ENCODE results near the gene RRP12.
A peak's percentile ranks its signal among the peaks of the same experiment; 100 is the strongest.

Gene RRP12

DNA sequence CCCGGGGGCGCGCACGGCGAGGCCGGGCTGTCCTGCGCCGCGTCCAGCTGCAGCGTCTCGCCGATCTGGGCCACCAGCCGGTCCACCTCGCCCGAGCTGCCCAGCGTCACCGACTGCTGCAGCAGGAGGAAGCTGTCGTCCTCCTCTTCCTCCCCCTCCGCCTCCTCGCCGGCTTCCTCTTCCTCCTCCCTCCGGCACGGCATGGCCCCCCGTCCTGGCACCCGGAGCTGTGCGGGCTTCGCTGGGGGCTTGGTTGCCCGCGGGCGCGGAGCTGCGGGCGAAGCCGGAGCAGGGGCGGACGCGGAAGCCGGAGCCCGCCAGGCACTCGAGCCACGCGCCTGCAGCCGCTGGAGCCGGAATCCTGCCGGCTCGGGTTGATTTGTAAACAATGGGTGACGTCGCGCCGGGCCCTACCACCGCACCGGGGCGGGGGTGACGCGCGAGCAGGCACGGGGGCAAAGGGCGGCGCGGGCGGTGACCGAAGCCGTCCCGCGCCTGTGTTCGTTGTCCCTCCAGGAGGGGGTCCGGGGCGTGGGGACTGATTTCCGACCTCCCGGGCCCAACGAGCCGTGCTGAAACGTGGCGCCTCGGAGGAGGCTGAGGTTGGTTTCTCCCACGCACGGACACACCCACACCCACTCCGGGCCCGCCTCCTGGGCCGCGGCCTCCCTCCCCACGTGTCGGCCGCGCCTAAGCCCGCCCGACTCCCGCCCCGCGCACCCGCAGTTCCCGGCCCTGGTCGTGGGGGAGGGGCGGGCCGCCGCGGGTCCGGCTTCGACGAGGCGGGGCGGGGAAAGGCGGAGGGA is 66.6 kb downstream of the RRP12 start, which contains the start of gene FRAT2:
Gene FRAT2, minus strand, starts transcription at position 360 of the 806 bp plus-strand sequence. Its CDS starts 157 bp downstream, at position 203.
- no peak for DNase-seq

DNA sequence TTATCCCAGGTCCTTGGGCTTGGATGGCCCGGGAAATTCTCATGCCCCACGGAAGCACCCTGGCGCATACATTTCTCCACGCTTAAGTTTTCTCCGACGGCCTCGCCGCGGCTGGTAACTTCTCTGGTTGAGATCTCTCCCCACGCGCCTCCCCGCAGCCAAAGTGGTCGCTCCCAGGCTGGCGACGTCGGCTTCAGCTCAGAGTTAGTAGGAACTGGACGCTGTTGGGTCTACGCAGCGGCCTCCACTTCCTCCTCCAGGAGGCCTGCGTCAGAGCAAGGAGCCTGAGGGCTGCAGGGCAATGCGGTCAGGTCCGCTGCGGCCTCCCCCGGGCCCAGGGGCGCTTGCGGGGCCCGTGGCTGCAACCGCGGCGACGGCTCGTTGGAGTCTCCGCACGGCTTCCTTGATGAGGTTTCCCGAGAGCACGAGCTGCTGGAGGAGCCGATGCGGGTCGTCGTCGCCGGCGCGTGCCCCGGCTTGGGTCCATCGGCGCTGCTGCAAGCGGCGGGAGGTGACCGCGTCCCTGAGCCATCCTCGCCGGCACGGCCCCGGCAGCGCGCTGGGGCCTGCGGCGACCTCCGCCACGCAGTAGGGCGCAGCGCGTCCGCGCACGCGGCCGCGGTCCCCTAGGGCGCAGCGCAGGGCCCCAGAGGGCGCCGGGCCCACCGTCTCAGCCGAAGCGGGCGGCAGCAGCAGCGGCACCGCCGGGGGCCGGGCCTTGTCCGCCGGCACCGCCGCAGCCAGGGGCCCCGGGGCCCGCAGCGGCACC is 67.4 kb downstream of the RRP12 start:
- no peak for DNase-seq

DNA sequence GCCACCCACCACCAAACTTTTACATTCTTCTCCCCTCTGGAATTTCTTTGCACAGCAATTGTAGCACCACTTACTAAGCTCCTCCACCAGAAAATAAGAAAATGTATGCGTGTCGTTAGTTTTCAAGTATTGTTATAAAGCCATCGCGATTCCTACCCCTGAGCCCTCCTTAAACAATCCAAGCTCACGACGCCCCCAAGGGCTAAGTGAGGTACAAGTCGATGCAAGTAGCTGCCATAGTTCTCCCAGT is 67.9 kb downstream of the RRP12 start:
- DNase-seq = no peak

DNA sequence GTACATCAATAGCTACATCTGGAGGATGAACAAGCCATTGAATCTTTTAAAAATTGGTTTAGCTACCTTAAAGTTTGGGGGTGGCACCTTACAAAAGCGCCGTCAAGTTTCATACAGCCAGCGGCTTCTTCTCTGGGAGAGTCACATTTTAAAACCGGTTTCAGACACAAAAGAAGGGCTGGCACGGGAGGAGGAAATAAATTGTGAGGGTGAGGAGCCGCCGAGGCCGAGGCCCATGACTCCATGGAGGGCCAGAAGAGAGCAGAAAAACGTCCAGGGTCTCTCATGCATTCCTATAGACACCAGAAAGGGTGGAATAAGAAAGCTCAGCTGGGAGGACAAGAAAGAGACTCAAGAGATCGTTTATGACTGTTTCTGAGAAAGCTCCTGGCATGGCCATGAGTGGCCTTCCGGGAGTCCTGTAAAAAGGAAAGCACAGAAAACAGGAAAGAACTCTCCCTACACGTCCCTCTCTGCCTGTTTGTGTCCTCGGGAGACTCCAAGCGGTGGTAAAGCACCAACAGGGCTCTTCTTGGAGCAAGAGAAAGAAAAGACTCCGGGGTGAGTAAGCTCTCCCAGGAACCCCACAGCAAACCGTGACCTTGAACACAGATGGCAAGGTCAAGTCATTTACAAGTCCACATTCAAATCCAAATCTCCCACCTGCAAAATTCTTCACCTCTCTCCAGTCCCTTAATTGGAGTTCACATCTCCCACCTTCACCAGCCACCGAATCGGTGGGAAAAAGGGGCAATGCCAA is 68.4 kb downstream of the RRP12 start:
- no peak for DNase-seq

DNA sequence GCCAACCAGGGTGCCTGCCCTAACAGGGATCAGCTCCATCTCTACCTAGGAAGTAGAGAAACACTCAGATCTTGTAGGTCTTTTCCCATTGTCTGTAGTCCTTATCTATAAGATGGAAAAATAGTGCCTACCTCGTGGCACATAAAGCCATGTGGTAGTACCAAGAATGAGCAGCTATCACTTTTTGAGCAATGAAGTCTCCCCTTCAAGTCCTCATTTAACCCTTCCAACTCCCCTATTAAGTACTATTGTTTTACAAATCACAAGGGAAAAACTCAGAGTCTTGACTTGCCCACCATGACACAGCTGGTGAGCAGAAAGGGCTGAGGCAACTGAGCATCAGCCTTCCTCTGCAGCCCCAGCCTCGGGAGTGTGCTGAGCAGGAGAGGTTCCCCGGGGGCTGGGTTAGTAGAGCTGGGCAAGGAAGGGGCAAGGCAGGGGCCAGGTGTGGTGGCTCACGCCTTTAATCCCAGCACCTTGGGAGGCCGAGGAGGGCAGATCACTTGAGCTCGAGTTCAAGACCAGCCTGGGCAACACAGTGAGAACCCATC is 69.9 kb downstream of the RRP12 start:
- no peak for DNase-seq

DNA sequence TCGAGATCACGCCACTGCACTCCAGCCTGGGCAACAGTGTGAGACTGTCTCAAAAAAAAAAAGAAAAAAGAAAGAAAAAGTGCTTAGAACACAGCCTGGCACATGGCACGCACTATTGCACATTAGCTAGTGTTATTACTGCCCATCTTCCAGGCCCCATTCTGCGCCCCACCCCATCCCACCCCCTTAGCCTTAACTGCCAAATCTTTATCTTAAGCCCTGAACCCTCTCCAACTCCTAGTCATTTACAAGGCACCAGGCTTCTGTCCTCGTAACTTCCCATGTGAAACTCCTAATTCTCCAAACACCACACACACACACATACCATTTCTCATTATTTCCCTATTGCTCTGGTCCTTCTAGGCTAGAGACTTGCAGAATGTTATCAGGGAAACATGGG is 71.4 kb downstream of the RRP12 start:
- no peak for DNase-seq

DNA sequence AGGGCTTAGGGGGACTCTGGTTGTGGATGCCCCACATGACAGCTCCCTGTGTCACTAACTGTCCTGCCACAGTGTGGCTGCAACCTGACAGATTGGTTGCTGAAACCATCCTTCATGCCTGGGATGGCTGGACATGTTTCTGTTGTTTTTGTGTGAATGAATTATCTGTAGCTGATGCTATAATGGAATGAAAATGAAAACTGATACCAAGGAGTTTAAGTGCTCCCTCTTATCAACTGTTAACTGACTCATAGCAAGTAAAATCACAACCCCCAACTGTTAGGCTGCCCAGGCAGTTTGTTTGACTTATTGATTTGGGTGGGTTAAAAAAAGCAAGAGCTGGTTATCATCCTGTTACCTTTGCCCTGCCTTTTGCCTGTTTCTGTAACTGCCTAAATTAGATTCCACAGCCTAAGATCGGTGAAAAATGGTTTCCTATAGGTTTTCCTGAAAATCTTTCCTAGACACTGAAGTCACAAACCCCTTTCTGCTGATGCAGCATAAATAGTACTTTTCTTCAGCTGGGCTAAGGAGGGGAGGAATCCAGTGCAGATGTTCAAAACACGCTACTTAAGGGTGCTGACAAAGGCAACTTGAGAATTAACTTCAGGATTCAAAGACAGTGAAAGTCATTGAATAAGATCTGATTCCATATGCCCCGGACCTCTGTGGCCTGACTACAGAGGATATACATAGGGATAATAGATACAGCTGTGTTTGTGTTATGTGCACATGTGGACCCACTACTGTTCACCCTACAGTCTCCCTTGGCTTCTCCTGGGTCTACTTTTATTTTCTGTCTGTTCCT is 72.3 kb downstream of the RRP12 start:
- DNase-seq = no peak

DNA sequence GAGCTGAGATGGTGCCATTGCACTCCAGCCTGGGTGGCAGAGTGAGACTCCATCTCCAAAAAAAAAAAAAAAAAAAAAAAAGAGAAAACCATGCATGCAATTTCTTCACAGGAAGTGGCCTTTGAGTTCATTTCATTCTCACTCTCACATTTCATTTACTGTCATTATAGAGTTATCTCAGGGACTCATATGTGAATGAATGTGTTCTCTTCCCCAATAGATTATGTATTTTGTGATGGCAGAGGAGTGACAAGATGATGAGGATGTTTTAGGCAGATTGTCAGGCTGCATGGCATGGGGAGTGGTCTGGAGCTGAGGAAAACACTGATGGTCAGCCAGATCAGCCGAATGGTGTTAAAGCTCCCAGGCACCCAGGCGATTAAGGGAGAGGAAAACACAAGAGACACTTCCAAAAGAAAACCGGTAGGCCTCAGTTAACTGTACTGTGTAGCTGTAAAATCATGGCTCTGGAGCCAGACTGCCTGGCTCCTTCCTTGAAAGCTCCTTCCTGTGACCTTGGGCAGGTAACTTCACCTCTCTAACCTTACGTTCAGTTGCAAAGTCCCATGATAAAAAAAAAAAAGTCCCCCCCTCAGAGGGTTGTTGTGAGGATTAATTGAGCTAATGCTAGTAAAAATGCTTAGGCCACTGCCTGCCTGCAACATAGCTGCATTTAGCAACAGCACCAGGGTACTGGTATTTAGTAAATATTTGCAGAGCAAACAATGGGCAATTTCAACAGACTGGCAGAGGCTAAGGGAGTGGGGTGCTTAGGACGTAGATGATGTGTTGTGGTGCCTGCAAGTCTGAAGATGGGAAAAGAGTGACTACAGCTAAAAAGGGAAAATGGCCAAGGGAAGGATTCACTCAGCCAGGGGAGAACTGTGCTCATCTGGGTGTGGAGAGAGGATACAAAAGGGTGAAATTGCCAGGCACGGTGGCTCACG is 73.5 kb downstream of the RRP12 start:
- DNase-seq = peak; percentile 65

DNA sequence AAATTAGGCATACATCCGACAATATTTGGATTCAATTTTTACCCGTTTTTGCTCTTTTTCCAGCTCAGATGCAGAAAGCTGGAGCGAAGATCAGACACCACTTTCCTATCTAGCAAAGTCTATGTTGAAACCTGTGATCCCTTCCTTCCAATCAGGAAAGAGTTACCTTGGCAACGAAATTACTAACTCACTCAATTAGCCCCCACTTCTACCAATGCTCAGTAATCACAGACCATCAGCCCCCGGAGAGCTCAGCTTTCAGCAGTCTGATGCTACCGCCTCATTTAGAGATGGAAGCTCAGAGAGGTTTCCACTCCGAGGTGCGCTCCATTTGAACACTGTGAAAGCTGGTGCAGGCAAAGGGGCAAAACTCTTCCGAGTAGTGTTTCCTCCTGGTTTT is 75.4 kb downstream of the RRP12 start:
- no peak for DNase-seq

DNA sequence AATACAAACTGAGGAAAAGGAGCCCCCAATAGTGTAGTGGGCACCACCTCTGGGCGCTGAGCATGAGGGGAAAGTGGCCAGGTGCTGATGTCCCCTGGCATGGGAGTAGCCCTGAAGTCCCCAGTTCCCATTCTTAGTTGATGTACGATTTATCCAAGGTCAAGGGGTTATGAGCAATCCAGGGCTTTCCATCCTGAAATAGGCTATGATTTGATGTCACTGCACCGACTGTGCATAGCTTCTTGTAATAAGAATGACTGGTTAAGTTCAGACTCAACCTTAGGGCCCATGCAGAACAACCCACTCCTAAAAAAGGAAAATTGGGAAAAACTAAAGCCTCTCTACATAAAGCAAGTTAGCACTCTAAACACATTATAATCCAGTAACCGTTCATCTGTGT is 77.6 kb downstream of the RRP12 start:
- DNase-seq = no peak

DNA sequence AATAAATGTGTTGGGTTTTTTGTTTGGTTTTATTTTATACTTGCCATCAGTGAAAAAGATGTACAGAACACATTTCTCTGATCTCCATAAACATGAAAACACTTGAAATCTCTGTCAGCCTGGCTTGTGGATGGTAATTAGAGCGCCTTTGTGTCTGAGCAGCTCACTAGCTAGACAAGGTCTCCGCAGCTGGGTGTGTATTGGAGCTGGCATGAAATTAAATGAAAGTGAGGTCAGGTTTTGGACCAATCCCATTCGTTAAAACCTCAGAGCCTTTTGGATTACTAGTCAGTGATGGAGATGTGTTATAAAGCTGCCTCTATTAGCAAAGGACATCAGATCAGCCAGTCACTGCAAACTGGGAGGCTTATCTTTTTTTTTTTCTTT is 79.3 kb downstream of the RRP12 start:
- peak; percentile 51 for DNase-seq

DNA sequence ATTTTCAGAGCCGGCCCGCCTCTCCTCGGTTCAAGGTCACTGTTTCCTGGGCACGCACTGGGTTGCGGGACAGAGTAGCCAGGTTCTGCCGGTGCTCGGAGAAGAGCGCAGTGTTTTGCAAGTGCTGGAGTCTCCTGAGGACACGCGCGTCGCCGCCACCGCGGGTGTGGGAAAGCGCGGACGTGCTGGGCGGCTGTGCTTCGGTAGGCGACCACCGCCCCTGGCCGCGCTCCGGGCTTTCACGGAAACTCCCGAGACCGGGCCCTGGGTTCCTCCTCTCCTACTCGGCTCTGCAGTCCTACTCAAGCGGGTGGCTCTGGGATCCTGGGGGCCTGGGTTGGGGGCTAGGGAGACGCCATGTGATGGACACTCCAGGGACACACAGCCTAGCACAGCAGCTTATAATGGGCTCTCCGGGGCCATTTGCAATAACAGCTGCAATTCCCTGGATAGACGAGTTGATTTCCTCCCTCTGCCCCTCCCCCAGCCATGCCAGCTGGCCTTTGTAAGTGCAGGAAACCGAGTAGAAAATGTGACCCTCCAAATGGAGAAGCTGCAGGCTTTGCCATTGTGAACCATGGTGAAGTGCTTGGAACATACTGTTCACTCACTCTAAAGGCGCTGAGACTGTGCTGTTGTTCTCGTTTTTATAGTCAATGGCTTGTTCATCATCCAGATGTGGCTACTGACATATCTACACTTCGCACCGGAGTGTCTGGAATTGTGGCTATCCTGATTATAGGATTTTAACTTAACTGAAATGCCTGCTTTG is 79.9 kb downstream of the RRP12 start:
- peak; percentile 50 for DNase-seq

DNA sequence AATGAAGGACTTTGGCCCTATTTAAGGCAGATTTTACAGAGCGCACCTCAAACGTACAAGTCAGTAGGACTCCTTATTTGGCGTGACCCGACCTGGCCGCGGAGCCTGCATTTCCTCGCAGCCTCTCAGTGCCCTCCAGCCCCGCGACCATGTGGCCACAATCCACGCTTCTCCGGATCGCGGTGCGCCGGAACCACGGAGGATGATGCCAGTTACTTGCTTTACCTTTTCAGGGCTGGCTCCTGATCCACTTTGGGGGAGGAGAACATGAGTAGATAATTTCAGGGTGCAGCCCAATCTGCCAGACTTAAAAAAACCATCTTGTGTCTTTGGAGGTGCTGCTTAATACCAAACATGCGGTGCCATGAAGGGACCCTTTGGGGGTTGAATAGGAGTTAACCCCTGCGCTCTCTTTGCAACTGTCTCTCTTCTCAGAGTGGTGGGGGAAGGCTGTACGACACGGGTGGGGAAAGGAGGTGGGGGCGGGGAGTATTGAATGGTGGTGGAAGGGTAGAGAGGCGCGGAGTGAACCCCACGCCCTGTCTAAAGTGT is 80.6 kb downstream of the RRP12 start:
- DNase-seq = no peak

DNA sequence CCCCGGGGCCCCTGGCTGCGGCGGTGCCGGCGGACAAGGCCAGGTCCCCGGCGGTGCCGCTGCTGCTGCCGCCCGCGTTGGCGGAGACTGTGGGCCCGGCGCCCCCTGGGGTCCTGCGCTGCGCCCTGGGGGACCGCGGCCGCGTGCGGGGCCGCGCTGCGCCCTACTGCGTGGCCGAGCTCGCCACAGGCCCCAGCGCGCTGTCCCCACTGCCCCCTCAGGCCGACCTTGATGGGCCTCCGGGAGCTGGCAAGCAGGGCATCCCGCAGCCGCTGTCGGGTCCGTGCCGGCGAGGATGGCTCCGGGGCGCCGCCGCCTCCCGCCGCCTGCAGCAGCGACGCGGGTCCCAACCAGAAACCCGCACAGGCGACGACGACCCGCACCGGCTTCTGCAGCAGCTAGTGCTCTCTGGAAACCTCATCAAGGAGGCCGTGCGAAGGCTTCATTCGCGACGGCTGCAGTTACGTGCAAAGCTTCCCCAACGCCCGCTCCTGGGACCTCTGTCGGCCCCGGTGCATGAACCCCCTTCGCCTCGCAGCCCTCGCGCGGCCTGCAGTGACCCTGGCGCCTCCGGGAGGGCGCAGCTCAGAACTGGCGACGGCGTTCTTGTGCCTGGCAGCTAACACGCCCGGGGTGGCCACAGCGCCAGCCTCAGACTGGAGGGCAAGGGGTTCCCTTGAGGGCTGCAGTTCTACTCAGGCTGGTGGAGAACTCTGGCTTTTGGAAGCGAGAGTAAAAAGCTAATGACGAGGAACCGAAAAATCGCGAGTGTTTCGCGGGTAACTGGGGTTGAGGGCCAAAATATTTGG is 81.3 kb downstream of the RRP12 start:
- no peak for DNase-seq

DNA sequence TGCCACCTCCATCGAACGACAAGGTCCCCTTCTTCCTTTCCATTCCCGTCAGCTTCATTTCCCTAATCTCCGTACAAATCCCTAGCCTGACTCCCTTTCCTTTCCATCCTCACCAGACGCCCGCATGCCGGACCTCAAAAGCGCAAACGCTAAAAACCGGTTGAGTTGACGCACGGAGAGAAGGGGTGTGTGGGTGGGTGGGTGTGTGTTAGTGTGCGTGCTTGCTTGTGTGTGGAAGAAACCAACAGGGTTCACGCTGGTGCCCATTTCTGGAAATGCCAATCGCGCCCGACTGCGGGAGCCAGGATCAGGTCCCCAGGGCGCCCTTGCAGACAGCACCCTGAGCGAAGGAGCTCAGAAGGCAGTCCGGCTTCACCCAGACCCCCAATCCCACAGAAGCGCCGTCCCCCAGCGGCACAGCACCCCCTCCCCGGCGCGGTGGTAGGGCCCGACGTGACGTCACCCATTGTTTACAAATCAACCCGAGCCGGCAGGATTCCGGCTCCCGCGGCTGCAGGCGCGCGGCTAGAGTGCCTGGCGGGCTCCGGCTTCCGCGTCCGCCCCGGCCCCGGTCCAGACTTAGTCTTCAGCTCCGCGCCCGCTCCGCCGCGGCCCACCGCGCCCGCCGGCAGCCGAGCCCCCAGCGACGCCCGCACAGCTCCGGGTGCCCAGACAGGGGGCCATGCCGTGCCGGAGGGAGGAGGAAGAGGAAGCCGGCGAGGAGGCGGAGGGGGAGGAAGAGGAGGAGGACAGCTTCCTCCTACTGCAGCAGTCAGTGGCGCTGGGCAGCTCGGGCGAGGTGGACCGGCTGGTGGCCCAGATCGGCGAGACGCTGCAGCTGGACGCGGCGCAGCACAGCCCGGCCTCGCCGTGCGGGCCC is 82.1 kb downstream of the RRP12 start, which contains the start of gene FRAT1:
Gene FRAT1, plus strand, starts transcription at position 500 of the 880 bp plus-strand sequence. Its CDS starts 183 bp downstream, at position 683.
- peak; percentile 29 for DNase-seq

DNA sequence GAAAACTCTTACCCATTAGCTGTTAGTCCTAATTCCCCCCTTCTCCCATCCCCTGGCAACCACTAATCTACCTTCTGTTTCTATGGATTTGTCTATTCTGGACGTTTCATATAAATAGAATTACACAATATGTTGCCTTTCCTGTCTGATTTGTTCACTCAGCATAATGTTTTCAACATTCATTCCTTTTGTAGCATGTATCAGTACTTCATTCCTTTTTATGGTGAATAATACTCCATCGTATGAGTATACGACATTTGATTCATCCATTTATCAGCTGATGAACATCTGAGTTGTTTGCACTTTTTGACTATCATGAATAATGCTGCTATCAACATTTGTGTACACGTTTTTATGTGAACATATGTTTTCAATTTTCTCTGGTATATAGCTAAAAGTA is 86.5 kb downstream of the RRP12 start:
- DNase-seq = no peak

DNA sequence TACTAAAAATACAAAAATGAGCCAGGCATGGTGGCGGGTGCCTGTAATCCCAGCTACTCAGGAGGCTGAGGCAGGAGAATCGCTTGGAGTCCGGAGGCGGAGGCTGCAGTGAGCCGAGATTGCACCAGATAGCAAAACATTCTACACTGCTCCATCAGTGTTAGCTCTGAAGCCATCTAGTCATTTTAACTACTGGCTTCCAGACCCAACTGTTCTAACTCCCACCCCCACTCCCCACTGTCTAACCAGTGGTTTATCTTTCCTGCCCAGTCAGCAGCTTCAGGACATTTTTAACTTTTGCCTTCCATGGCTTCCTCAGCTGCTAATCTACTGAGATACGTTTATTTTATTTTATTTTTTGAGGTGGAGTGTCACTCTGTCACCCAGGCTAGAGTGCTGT is 88.2 kb downstream of the RRP12 start:
- DNase-seq = no peak

DNA sequence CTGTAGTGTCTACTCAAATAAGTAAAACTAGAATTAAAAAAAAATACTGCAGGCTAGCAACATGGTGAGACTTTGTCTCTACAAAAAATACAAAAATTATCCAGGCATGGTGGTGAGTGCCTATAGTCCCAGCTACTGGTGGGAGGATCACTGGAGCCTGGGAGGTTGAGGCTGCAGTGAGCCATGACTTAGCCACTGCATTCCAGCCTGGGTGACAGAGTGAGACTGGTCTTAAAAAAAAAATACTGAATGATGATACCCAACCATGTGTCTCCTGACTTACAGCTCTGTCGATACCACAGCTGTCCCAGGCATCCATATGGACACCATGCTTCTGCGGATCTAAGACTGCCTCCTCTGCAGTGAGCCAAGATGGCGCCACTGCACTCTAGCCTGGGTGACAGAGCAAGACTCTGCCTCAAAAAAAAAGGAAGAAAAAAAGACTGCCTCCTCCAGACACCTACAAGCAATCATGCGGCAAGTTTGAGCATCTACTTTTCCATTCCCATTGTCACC is 90.0 kb downstream of the RRP12 start:
- no peak for DNase-seq

Measured in NCI-H2029 treated with DMSO at 0.1 percent for 48 hours (cell line).